ENCODE measurements around the gene ZNF521. TPM values are rescaled to one million over a fixed set of nuclear protein-coding genes. Genes with fewer than 3 reads are reported as not detected.

The ZNF521 gene
- total RNA-seq, 1 donor from 2014 or later: 2.0 TPM

GRCh38 chr18:25075331-25075730, 276.6 kb downstream of the ZNF521 start:
- DNase-seq (ENCODE audit: low read depth): no peak
- no peak for TF ChIP-seq CTCF (conservative IDR thresholded peaks at IDR 0.05; ENCODE audit: low read depth, low read length)
- H3K4me3 ChIP-seq (ENCODE audit: low read depth, low read length): no peak overlapping the region

- no peak overlapping the region for H3K4me3 ChIP-seq (ENCODE audit: low read depth, low read length)
- no peak for TF ChIP-seq CTCF (conservative IDR thresholded peaks at IDR 0.05; ENCODE audit: low read depth, low read length)
- no peak for DNase-seq (ENCODE audit: low read depth)
Observed at GRCh38 chr18:25074925-25075324, 277.0 kb downstream of the ZNF521 start.

- H3K4me3 ChIP-seq (ENCODE audit: low read depth, low read length): no peak overlapping the region
- DNase-seq (ENCODE audit: low read depth): no peak
- no peak for TF ChIP-seq CTCF (conservative IDR thresholded peaks at IDR 0.05; ENCODE audit: low read depth, low read length)
Observed at GRCh38 chr18:25072205-25072604, 279.8 kb downstream of the ZNF521 start.

- H3K4me3 ChIP-seq (ENCODE audit: low read depth, low read length): no peak overlapping the region
- DNase-seq (ENCODE audit: low read depth): no peak
- TF ChIP-seq CTCF (conservative IDR thresholded peaks at IDR 0.05; ENCODE audit: low read depth, low read length): no peak
Observed at GRCh38 chr18:25067275-25068025, 284.5 kb downstream of the ZNF521 start.

- H3K4me3 ChIP-seq (ENCODE audit: low read depth, low read length): no peak overlapping the region
- TF ChIP-seq CTCF (conservative IDR thresholded peaks at IDR 0.05; ENCODE audit: low read depth, low read length): no peak
- DNase-seq (ENCODE audit: low read depth): no peak
Observed at GRCh38 chr18:25066516-25066915, 285.4 kb downstream of the ZNF521 start.

GRCh38 chr18:25062720-25063119, 289.2 kb downstream of the ZNF521 start:
- TF ChIP-seq CTCF (conservative IDR thresholded peaks at IDR 0.05; ENCODE audit: low read depth, low read length): no peak
- DNase-seq (ENCODE audit: low read depth): no peak

GRCh38 chr18:25061395-25061794, 290.6 kb downstream of the ZNF521 start:
- TF ChIP-seq CTCF (conservative IDR thresholded peaks at IDR 0.05; ENCODE audit: low read depth, low read length): no peak
- no peak for DNase-seq (ENCODE audit: low read depth)
- no peak overlapping the region for H3K4me3 ChIP-seq (ENCODE audit: low read depth, low read length)

More at GRCh38 chr18:25062720-25063119, 289.2 kb downstream of the ZNF521 start:
- no peak overlapping the region for H3K4me3 ChIP-seq (ENCODE audit: low read depth, low read length)

Measured in epithelial cell of proximal tubule (primary cell).